Parathyroid adenoma (tissue), 2 donors: ENCODE data around the gene ASTN1.

ENCODE experiments used
- H2AFZ ChIP-seq: fragments of 300-600 bp; sonication (generic); one replicate; pipeline ENCODE4 v1.7.0; 2017; ENCODE audit warnings: antibody characterized with exemption, mild to moderate bottlenecking
- H3K27ac ChIP-seq: fragments of 300-600 bp; sonication (generic); one replicate; pipeline ENCODE4 v1.7.0; 2017
- H3K27me3 ChIP-seq: fragments of 300-600 bp; sonication (generic); one replicate; pipeline ENCODE4 v1.7.0; 2017; ENCODE audit warnings: low read length; ENCODE audit not compliant: control insufficient read depth, insufficient read depth
- H3K36me3 ChIP-seq: fragments of 300-600 bp; sonication (generic); one replicate; pipeline ENCODE4 v1.7.0; 2017; ENCODE audit warnings: low read length; ENCODE audit not compliant: control insufficient read depth, insufficient read depth
- H3K4me1 ChIP-seq: fragments of 300-600 bp; sonication (generic); one replicate; pipeline ENCODE4 v1.7.0; 2017; ENCODE audit warnings: control low read depth
- H3K4me2 ChIP-seq: fragments of 300-600 bp; sonication (generic); one replicate; pipeline ENCODE4 v1.7.0; 2017; ENCODE audit warnings: low read length
- H3K4me3 ChIP-seq: fragments of 300-600 bp; sonication (generic); one replicate; pipeline ENCODE4 v1.7.0; 2017; ENCODE audit warnings: low read depth, low read length
- H3K79me2 ChIP-seq: fragments of 300-600 bp; sonication (generic); one replicate; pipeline ENCODE4 v1.7.0; 2017; ENCODE audit warnings: control low read depth
- H3K9ac ChIP-seq: fragments of 300-600 bp; sonication (generic); one replicate; pipeline ENCODE4 v1.7.0; 2017; ENCODE audit warnings: mild to moderate bottlenecking
- H3K9me3 ChIP-seq: fragments of 300-600 bp; sonication (generic); one replicate; pipeline ENCODE4 v1.7.0; 2017; ENCODE audit warnings: low read length; ENCODE audit not compliant: control insufficient read depth
- TF ChIP-seq, protein P1 (sequence below): fragments of 300-600 bp; sonication (generic); IDR thresholded peaks from one replicate; pipeline ENCODE4 v1.7.0; 2017; ENCODE audit warnings: antibody characterized with exemption, mild to moderate bottlenecking
- donor health status: primary hyperparathyroidism.

The ASTN1 gene

DNA sequence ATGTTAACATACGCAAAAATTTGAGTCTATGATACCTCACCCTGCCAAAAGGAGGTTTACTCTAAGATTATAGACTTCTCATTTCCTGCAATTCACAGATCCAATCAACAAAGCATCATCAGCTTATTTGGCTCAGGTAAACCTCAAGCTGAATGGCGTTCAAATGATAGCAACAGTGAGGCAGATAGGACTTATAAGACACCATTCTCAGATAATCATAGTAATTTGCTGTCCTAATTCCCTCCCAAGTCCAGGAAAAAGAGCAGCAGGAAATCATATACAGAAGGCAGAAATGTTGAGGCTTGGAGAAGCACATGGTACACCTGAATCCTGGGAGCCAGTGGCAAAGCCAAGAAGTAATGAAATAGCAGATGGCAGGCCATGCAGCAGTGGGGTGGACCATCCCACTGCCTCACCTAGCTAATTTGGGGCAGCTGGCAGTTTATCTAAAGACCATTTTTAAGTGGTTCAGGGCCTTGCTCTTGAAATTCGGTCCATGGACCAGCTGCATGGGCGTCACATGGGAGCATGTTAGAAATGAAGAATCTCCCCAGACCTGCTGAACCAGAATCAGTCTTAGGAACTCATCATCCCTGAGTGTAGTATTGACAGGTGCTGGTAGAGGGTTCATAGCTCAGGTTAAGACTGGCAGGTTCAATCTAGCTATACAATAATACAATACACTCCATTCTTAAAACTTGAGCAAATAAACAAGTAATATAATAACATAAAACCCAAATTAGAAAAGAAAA is 57.7 kb downstream of the ASTN1 start:
- no peaks in the 10 kb centered on the region for H3K36me3 ChIP-seq
- no peaks in the 10 kb centered on the region for H3K4me1 ChIP-seq
- no peak overlapping the region for H3K9ac ChIP-seq
- H3K27me3 ChIP-seq, result no peaks in the 10 kb centered on the region
- H3K4me3 ChIP-seq, result no peak overlapping the region
- H3K9me3 ChIP-seq, result no peaks in the 10 kb centered on the region
- H2AFZ ChIP-seq, result no peak overlapping the region
- TF ChIP-seq, protein P1, sequence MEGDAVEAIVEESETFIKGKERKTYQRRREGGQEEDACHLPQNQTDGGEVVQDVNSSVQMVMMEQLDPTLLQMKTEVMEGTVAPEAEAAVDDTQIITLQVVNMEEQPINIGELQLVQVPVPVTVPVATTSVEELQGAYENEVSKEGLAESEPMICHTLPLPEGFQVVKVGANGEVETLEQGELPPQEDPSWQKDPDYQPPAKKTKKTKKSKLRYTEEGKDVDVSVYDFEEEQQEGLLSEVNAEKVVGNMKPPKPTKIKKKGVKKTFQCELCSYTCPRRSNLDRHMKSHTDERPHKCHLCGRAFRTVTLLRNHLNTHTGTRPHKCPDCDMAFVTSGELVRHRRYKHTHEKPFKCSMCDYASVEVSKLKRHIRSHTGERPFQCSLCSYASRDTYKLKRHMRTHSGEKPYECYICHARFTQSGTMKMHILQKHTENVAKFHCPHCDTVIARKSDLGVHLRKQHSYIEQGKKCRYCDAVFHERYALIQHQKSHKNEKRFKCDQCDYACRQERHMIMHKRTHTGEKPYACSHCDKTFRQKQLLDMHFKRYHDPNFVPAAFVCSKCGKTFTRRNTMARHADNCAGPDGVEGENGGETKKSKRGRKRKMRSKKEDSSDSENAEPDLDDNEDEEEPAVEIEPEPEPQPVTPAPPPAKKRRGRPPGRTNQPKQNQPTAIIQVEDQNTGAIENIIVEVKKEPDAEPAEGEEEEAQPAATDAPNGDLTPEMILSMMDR, result no peak
- no peaks in the 10 kb centered on the region for H3K79me2 ChIP-seq
- no peak overlapping the region for H3K4me2 ChIP-seq
- H3K27ac ChIP-seq, result no peak overlapping the region

DNA sequence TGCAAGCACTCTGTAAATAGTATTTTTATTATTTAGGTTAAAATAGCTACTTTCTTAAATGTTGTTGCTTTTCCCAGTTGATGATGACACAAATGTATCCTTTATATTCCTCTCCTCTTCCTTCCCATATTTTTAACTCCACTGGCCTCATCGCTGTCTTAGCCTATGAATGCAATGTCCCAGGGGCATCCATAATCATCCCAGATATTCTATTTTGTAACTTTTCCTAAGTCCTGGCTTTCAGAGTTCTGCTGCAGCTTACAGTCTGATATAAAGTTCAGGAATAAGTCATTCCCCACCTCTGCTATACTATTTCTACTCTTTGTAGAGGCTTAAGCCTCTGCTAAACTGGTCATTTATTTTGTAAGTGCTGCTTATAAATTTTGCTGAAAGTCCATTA is 58.3 kb downstream of the ASTN1 start:
- H3K27me3 ChIP-seq, result no peaks in the 10 kb centered on the region
- H3K9me3 ChIP-seq, result no peaks in the 10 kb centered on the region
- TF ChIP-seq, protein P1, result no peak
- H3K9ac ChIP-seq, result no peak overlapping the region
- no peaks in the 10 kb centered on the region for H3K79me2 ChIP-seq
- no peak overlapping the region for H3K27ac ChIP-seq
- H3K4me2 ChIP-seq, result no peak overlapping the region
- no peak overlapping the region for H3K4me3 ChIP-seq
- no peaks in the 10 kb centered on the region for H3K36me3 ChIP-seq
- no peak overlapping the region for H2AFZ ChIP-seq
- no peaks in the 10 kb centered on the region for H3K4me1 ChIP-seq

DNA sequence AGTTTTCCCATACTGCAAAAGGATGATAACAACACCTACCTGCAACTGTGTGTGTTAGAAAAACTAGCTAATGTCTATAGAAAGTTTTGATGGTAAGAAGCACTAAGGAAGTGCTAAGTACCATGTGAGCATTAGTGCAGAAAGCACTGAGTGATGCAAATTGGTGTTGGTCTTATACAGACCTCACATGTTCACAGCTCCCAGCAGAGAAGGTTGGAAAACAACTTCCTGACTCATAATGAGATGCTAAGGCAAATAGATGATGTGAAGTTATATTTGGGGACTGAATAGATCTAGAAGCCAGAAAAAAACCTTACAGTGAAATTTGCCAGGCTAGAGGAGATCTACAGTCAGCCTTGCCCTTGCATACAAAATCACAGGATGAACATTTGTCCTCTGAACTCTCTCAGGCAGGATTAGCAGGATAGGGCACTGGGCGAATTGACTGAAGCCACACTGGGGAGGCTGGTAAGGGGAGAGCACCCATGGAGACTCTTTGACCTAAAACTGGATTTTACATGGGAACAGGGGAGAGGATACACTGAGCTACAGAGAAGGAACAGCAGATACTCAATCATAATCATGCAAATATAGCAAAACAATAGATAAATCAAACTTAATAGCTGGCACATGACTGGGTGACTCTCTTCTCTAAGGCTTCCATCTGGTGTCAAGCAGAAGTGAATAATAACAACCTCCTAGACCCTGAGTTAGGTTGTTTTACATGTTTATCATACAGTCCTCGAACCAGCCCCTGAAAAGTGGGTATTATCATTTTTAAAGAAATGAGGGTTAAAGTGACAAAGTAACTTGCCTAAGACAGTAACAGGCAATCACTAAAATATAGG is 61.3 kb downstream of the ASTN1 start:
- Histone ChIP-seq H3K4me2 (no peak overlapping the region), H3K9ac (no peak overlapping the region), H3K4me1 (no peaks in the 10 kb centered on the region)

DNA sequence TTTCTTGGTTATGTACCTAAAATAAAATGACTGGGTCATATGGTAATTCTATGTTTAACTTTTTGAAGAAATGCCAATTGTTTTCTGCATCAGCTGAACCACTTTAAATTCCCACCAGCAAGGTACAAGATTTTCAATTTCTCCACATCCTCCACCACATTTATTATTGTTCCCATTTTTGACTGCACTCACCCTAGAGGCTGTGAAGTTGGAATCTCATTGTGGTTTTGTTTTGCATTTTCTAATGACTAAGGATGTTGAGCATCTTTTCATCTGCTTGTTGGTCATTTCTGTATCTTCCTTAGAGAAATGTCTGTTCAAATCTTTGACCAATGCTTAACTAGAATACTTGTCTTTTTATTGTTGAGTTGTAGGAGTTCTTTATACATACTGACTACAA is 72.5 kb downstream of the ASTN1 start:
- Histone ChIP-seq H3K9me3 (no peaks in the 10 kb centered on the region), H3K79me2 (no peaks in the 10 kb centered on the region), H3K4me3 (no peak overlapping the region), H3K4me1 (no peaks in the 10 kb centered on the region), H3K27me3 (no peaks in the 10 kb centered on the region), H3K4me2 (no peak overlapping the region), H3K9ac (no peak overlapping the region), H2AFZ (no peak overlapping the region), H3K36me3 (no peaks in the 10 kb centered on the region), H3K27ac (no peak overlapping the region)
- TF ChIP-seq, protein P1, result no peak

More for the DNA sequence above, 61.3 kb downstream of the ASTN1 start:
- TF ChIP-seq, protein P1, result no peak
- Histone ChIP-seq H3K27me3 (no peaks in the 10 kb centered on the region), H3K4me3 (no peak overlapping the region), H3K27ac (no peak overlapping the region), H2AFZ (no peak overlapping the region), H3K79me2 (no peaks in the 10 kb centered on the region), H3K9me3 (no peaks in the 10 kb centered on the region), H3K36me3 (no peaks in the 10 kb centered on the region)
